GM21528 (cell line): Measurements from ENCODE around the gene JMJD8.
A peak's percentile ranks its signal among the peaks of the same experiment; 100 is the strongest.

Experiments
- ATAC-seq: cut with Tn5 transposase; IDR thresholded peaks from one replicate; pipeline ENCODE4 v1.9.1; 2021; ENCODE audit warnings: mild to moderate bottlenecking, moderate library complexity; ENCODE audit not compliant: unreplicated experiment, low FRiP score

The JMJD8 gene

DNA sequence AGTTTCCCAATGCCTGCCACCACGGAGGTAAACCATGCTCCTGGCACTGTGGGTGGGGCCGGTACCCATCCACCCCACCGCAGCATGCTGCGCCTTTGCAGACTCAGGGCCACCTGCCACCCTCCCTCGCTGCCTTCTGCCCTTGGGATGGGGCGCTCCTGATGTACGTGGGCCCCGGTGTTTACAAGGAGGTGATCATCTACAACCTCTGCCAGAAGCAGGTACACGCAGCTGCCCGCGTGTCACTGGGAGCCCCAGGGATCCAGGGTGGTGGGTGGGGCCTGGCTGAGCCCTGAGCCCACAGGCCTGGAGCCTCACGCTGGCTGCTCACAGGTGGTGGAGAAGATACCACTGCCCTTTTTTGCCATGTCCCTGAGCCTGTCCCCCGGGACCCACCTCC, 17.6 kb downstream of the JMJD8 start:
- no peak for ATAC-seq

DNA sequence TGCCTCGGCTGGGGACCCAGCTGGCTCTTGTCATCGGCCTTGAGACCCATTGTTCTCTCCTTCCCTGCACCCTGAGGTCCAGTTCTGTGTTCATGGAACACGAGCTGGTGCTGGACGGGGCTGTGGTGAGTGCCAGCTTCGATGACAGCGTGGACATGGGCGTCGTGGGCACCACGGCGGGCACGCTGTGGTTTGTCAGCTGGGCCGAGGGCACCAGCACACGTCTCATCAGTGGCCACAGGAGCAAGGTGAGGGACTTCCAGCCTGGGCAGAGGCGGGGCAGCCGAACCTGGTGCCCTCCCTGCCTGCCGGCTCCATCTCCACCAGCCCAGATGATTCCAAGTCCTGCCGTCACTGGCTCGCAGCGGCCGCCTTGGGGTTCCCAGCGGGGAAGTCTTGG, 21.5 kb downstream of the JMJD8 start:
- no peak for ATAC-seq

- ATAC-seq, result no peak
These were observed 22.0 kb downstream of the JMJD8 start for GRCh38 chr16:662095-662494.

GRCh38 chr16:661184-661821, 22.8 kb downstream of the JMJD8 start:
- no peak for ATAC-seq

GRCh38 chr16:660459-661183, 23.5 kb downstream of the JMJD8 start:
- ATAC-seq, result no peak

DNA sequence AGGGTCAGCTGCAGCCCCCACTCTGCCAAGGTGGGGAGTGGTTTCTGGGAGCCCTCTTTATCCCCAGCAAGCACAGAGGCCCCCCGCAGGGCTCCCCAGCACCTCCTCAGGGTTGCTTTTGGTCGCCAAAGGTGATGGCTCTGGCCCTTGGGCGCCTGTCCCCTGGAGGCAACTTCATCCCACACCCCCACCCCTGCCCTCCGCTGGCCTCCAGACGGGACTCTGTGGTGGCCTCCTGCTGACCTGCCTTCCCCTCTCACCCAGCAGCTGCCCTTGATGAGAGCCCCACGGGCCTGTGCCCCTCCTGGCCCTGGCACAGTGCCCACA, 24.0 kb downstream of the JMJD8 start:
- no peak for ATAC-seq

GRCh38 chr16:659618-660017, 24.5 kb downstream of the JMJD8 start:
- ATAC-seq, result no peak

DNA sequence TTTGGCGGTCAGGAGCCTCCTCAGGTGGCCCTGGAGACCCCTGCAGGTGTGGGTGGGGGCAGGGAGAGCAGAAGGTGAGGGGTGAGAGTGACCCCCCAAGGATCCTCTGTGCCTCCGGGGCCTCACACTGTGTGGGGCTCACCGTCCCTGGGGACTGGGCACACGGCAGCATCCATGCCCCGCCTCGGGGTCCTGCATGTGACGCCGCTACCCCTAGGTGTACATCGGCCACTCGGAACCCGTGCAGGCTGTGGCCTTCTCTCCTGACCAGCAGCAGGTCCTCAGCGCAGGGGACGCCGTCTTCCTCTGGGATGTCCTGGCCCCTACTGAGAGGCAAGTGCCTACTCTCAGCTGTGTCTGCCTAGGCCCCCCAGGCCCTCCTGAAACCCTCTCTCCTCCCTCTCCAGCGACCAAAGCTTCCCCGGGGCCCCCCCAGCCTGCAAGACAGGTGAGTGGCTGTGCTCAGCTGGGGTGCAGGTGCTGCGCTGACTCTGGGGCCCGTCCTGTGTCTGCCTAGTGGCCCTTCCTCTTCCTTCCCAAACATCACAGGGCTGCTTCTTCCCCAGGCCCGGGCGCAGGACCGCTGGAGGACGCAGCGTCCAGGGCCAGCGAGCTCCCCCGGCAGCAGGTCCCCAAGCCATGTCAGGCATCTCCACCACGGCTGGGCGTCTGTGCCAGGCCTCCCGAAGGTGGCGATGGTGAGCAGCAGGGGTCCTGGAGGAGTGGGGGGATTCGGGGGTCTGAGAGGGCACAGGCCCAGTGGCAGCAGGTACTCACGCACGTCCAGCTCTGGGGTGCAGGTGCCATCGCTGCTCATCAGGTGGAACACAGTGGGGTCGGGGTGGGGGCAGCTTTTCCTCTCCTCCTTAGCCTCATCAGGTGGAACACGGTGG, 25.2 kb downstream of the JMJD8 start:
- no peak for ATAC-seq

DNA sequence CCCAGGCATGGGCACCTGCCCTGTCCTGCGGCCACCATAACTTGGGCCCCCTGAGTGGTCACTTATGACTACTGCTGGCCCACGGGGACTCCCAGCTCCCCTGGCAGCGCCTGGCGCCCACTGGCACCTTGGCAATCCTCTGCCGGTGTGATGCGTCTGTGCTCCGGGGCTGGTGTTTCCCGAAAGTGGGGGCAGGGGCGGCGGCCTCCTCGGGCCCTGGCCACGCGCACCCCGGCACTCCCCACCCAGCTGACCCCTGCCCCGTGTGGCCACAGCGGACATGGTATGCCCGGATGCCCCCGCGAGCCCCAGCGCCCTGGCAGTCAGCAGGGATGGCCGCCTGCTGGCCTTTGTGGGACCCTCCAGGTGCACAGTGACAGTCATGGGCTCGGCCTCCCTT, 26.6 kb downstream of the JMJD8 start:
- ATAC-seq, result no peak

DNA sequence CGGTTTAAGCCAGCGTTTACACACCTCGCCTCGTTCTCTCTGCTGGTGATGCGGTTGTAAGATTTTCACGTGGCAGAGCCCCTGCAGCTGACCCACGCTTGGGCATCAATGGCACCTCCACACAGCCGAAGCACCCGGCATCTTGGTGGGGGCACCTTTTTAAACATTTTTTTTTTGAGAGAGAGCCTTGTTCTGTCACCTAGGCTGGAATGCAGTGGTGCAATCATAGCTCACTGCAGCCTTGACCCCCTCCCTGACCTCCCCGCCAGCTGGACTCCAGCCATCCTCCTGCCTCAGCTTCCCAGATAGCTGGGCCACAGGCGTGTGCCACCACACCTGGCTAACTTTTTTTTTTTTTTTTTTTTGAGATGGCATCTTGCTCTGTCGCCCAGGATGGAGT, 30.1 kb downstream of the JMJD8 start:
- ATAC-seq, result no peak

DNA sequence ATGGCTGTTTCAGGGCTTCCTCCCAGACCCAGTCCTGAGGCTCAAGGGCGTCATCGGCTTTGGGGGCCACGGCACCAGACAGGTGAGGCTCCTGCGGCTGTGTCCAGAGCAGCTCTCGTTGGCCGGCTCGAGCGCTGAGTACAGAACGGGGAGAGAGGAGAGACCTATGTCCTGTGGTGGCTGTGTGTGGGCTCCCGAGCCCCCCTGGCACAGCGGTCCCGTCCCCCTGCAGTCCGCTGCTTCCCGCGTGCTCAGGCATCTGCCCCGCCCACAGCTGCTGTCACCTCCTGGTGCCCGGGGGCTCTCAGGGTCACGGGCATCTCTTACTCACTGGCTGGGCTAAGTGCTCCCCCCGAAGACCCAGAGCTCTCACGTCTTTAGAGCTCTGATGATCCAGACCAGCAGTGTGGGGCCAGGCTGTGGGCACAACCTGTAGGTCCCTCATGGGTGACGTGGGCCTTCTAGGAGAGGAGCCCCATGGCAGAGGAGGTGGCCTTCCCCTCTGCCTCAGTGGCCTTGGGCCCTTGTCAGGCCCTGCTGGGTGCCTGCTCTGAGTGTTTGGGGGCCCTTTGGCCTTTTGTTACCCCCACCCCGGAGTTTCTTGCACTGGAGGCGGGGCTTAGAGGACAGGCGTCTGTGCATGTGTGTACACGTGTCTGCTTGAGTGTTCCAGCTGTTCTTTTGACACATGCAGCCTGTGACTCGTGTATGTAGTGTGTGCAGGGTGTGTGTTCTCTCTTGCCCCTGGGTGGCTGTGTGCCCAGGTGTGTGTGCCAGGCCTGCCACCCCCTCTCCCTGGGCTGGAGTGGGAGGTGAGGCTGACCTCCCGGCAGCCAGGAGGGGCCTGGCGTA, 31.5 kb downstream of the JMJD8 start:
- ATAC-seq, result no peak

- ATAC-seq, result no peak
These were observed 32.3 kb downstream of the JMJD8 start for GRCh38 chr16:651844-652243.

DNA sequence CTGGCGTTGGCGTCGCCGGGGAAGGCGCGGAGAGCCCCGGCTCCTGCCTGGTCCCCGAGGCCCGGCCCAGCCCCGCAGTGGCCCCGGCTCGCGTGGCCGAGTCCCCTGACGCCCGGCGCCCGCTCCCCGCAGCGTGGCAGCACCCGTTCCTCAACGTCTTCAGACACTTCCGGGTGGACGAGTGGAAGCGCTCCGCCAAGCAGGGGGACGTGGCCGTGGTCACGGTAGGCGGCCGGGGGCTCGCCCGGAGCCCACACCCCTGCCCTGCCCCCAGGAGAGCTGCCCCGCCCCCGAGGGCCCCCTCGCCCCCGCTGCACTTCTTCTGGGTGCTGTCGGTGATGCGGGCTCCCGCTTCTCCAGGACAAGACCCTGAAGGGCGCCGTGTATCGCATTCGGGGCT, 34.5 kb downstream of the JMJD8 start:
- ATAC-seq, result no peak

DNA sequence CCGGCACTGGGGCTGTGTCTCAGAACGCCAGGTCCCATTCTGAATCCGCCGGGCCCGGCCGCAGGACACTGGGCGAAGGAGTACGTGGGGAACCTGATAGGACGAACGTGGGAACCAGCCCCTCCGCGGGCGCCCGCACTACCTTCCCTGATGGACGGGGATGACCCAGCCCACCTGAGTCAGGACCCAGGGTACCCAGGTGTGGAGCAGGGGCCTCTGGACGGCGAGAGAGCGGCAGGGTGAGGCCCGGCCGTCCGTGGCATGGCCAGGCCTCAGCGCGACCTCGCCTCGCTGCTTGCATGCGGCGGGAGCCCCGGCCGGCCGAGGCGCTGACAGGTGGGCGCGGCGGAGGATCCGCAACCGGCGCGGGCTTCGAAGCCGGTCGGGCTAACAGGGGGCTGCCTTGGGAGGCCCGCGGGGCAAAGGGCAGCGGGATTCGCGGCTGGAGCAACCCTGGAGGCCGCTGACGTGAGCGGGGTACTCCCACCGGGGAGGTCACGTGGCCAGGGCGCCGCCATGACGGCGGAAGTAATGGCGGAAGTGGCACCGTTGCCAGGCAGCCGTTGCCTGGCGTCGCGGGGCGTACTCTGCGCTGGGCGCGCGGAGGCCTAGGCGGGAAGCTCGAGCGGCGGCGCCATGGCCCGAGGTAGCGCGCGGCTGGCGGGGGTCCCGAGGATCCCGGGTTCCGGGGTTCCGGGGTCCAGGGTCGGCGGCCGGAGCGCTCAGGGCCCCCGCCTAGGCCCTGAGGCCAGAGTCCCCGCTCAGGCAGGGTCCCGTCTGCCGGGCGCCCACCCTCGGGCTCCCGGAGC, 35.1 kb downstream of the JMJD8 start, which contains the start of gene WDR90:
Gene WDR90 (plus strand): TSS at position 585 of the 809 bp plus-strand sequence. CDS start 52 bp downstream, at position 637.
- ATAC-seq, result peak; percentile 55

GRCh38 chr16:648071-648780, 35.9 kb downstream of the JMJD8 start:
- ATAC-seq, result no peak

DNA sequence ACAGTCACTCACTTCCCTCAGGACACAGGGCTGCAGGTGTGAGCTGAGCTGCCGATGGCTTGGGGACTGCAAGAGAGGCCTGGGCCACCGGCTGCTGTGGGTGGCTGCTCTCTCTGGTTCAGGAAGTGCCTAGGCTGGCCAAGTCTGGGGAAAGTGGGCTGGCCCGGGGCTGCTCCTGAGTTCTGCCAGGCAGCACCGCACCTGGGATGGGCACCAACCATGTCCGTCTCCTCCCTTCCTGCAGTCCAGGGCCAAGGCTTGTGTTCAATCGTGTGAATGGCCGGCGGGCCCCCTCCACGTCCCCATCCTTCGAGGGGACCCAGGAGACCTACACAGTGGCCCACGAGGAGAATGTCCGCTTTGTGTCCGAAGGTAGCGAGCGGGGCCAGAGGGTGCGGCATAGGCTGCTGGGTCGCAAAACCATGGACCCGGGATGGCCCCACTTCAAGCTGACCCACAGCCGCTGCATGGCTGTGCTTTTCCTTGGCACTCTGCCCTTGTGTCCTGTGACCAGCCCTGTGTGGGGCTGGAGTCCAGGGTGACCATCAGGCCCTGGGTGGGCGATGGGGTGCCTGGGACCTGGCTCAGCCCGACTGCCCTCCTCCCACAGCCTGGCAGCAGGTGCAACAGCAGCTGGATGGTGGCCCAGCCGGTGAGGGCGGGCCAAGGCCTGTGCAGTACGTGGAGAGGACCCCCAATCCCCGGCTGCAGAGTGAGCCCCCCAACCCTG, 36.8 kb downstream of the JMJD8 start:
- no peak for ATAC-seq

- ATAC-seq, result no peak
These were observed 37.4 kb downstream of the JMJD8 start for GRCh38 chr16:646679-647172.
